ENCODE results near the gene OR51S1.
"Not testable (repeated sequence)": the region's sequence is repeated elsewhere in the genome, so short reads cannot be mapped to it uniquely, and the experiment has no call there.

OR51S1 gene

GRCh38 chr11:4804280-4804679, 44.7 kb downstream of the OR51S1 start, which contains the start of gene OR52R1:
Gene OR52R1, minus strand, starts transcription at chr11:4804380. Its CDS starts 0 bp downstream, at chr11:4804380.
- DNase-seq: no peak

GRCh38 chr11:4801316-4801715, 47.7 kb downstream of the OR51S1 start:
- not testable (repeated sequence) for DNase-seq

GRCh38 chr11:4798427-4799183, 50.4 kb downstream of the OR51S1 start:
- DNase-seq: no peak
